Measurements from ENCODE around the gene ARPC1A.

The ARPC1A gene

DNA sequence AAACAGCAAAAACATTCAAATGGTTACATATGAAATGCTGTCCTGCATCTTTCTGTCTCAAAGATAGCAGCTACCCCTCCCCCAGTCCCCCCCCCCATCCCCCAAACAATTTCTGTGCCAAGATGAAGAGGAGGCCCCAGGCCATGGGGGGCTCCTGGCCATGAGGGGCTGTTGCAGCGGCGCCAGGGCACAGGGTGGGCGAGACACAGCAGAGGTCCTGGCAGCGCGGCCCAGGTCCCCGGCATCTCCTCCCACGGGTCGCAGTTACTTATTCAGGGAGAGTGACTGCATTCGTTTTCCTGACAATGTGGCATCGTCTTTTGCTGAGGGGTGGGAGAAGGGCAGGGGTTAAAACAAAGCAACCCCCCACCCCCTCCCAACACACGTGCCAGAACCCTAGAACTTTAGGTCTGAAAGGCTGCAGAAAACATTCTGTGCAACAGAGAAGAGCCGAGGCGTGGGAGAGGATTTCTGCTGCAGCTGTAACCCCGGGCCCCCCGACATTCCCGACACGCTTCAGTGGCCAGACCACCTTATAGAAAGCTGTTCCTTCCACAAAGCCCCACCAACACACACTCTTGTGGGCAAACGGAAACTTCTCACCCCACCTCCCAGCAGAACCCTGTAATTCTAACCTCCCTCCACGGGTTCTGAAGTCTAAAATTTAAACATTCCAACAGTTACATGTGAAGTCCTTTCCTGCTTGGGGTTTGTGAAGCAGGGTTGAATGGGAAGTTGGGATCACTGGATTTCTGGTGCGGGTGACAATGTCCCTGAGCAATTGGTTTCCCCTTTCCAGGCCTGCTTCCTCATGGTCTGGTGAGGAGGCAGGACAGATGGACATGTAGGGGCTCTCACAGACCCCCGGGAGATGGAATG is 71.0 kb downstream of the ARPC1A start:
- H3K27ac ChIP-seq (ENCODE audit: insufficient read depth, low read length, poor library complexity, severe bottlenecking) = no peak overlapping the region
- H3K9me3 ChIP-seq (ENCODE audit: control insufficient read depth, low read length) = no peaks in the 10 kb centered on the region
- no peaks in the 10 kb centered on the region for H3K27me3 ChIP-seq (replicated peaks; ENCODE audit: control insufficient read depth, insufficient read depth, low read length, poor library complexity, severe bottlenecking)
- peaks cover 56% of the 10 kb centered on the region for H3K36me3 ChIP-seq (ENCODE audit: control insufficient read depth, insufficient read depth, low read length)
- no peak overlapping the region for H3K4me3 ChIP-seq (ENCODE audit: insufficient read depth, low read depth, low read length, poor library complexity, severe bottlenecking)
- H3K4me1 ChIP-seq (ENCODE audit: control insufficient read depth, insufficient read depth, low read length, poor library complexity, severe bottlenecking) = peaks cover 17% of the 10 kb centered on the region
- DNase-seq = no peak

DNA sequence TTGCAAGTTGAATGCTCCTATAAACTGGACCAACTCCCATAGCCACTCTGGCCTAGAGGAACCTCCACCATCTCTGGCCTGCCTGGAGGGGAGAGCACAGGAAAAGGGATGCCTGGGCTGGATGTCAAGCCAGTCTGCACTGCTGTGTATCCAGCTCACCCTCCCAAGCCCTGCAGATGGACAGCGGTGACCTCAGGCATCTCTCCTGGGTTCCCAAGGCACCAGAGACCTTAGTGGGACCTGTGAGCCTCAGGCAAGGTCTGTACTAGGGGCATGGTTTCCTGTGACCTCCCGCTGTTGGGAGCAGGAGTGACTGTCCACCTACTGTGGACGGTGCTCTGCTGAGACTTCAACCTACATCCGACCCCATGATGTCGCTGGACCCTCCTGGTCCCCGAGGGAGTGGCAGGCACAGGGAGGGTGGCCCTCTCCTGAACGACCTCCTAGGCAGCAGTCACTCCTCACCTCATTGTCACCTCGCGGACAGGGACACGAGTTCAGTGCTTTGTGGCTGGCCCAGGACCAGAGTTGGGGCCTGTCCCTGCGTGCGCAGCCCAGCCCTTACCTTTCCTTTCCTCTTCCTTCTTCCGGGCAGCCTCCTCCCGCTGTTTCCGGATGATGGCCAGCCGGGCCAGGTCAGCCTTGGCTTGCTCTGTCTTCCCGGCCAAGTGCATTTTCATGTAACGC is 71.7 kb downstream of the ARPC1A start:
- no peak for DNase-seq
- Histone ChIP-seq H3K4me3 (ENCODE audit: insufficient read depth, low read depth, low read length, poor library complexity, severe bottlenecking) (no peak overlapping the region), H3K27ac (ENCODE audit: insufficient read depth, low read length, poor library complexity, severe bottlenecking) (no peak overlapping the region), H3K9me3 (ENCODE audit: control insufficient read depth, low read length) (no peaks in the 10 kb centered on the region), H3K36me3 (ENCODE audit: control insufficient read depth, insufficient read depth, low read length) (peaks cover 59% of the 10 kb centered on the region), H3K4me1 (ENCODE audit: control insufficient read depth, insufficient read depth, low read length, poor library complexity, severe bottlenecking) (peaks cover 11% of the 10 kb centered on the region), H3K27me3 (replicated peaks; ENCODE audit: control insufficient read depth, insufficient read depth, low read length, poor library complexity, severe bottlenecking) (no peaks in the 10 kb centered on the region)

DNA sequence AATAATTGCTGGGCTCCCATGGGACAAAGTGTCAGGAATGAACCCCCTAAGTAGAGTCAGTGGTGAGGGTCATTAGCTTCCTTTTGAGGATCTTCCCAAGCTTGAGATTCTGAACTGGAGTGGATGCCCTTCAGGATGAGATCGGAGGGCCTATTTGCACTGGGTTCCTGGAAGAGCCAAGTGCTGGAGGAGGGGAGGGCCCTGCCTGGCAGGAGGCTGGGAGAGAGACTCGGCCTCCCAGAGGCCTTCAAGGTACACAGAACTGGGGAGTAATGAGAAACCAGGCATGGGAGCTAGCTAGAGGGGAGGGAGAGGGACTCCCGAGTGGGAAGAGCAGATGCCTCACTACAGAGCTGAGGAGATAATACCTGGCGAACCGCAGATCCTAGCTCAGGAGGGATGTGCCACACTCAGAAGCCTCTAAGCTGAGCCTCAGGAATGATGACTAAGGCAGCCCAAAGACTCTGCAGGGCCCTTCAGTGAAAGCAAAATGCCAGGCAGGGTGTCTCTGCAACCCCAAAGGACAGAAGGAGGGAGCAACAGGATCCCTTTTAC is 73.3 kb downstream of the ARPC1A start:
- H3K4me1 ChIP-seq (ENCODE audit: control insufficient read depth, insufficient read depth, low read length, poor library complexity, severe bottlenecking) = no peaks in the 10 kb centered on the region
- no peaks in the 10 kb centered on the region for H3K9me3 ChIP-seq (ENCODE audit: control insufficient read depth, low read length)
- peak overlapping the region; percentile 4 for H3K27ac ChIP-seq (ENCODE audit: insufficient read depth, low read length, poor library complexity, severe bottlenecking)
- H3K27me3 ChIP-seq (replicated peaks; ENCODE audit: control insufficient read depth, insufficient read depth, low read length, poor library complexity, severe bottlenecking) = no peaks in the 10 kb centered on the region
- H3K4me3 ChIP-seq (ENCODE audit: insufficient read depth, low read depth, low read length, poor library complexity, severe bottlenecking) = no peak overlapping the region
- H3K36me3 ChIP-seq (ENCODE audit: control insufficient read depth, insufficient read depth, low read length) = peaks cover 65% of the 10 kb centered on the region
- no peak for DNase-seq

- Histone ChIP-seq H3K4me1 (ENCODE audit: control insufficient read depth, insufficient read depth, low read length, poor library complexity, severe bottlenecking) (no peaks in the 10 kb centered on the region), H3K9me3 (ENCODE audit: control insufficient read depth, low read length) (no peaks in the 10 kb centered on the region), H3K27me3 (replicated peaks; ENCODE audit: control insufficient read depth, insufficient read depth, low read length, poor library complexity, severe bottlenecking) (no peaks in the 10 kb centered on the region), H3K4me3 (ENCODE audit: insufficient read depth, low read depth, low read length, poor library complexity, severe bottlenecking) (no peak overlapping the region), H3K36me3 (ENCODE audit: control insufficient read depth, insufficient read depth, low read length) (peaks cover 68% of the 10 kb centered on the region), H3K27ac (ENCODE audit: insufficient read depth, low read length, poor library complexity, severe bottlenecking) (peak overlapping the region; percentile 4)
- DNase-seq = no peak
These were observed 73.9 kb downstream of the ARPC1A start for GRCh38 chr7:99399597-99399996.

DNA sequence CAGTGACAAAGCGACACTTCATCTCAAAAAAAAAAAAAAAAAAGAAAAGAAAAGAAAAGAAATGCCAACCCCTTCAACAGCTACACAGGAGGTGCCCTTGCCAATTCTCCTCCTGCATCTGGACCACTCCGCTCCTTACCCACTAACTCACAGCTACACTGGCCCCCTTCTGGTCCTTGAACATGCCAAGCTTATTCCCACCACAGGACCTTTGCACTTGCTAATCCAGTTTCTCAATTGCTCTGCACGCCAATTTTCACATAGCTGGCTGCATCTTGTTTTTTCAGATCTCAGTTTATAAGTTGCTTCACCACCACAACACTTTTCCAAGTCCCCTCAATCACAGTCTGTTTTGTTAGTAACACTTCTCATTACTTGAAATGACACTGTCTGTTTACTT is 77.2 kb downstream of the ARPC1A start:
- peaks cover 44% of the 10 kb centered on the region for H3K36me3 ChIP-seq (ENCODE audit: control insufficient read depth, insufficient read depth, low read length)

DNA sequence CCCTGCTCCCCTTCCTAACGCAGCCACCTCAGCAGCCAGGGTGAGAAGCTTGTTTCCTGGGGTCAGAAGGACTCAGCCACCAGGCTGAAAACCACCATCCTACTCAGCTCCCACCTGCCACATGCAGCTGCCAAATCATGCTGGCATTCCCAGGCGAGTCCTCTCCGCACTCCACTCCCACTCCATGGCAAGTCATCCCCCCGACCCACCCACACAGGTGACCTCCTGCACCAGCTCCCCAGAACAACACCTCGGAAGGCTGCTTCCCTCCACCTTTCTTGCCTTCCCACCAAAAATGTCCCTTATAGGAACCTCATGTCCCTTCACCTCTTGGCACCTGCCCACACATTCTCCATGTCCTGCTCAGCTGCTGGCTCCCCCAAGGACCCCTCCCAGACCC is 78.1 kb downstream of the ARPC1A start:
- H3K36me3 ChIP-seq (ENCODE audit: control insufficient read depth, insufficient read depth, low read length) = peaks cover 42% of the 10 kb centered on the region

More for the DNA sequence above, 77.2 kb downstream of the ARPC1A start:
- Histone ChIP-seq H3K27ac (ENCODE audit: insufficient read depth, low read length, poor library complexity, severe bottlenecking) (no peak overlapping the region), H3K4me1 (ENCODE audit: control insufficient read depth, insufficient read depth, low read length, poor library complexity, severe bottlenecking) (peaks cover 14% of the 10 kb centered on the region), H3K27me3 (replicated peaks; ENCODE audit: control insufficient read depth, insufficient read depth, low read length, poor library complexity, severe bottlenecking) (no peaks in the 10 kb centered on the region), H3K4me3 (ENCODE audit: insufficient read depth, low read depth, low read length, poor library complexity, severe bottlenecking) (no peak overlapping the region), H3K9me3 (ENCODE audit: control insufficient read depth, low read length) (no peaks in the 10 kb centered on the region)
- DNase-seq = no peak

GRCh38 chr7:99404235-99404976 is 78.7 kb downstream of the ARPC1A start:
- H3K4me3 ChIP-seq (ENCODE audit: insufficient read depth, low read depth, low read length, poor library complexity, severe bottlenecking) = no peak overlapping the region
- peaks cover 42% of the 10 kb centered on the region for H3K36me3 ChIP-seq (ENCODE audit: control insufficient read depth, insufficient read depth, low read length)
- H3K27me3 ChIP-seq (replicated peaks; ENCODE audit: control insufficient read depth, insufficient read depth, low read length, poor library complexity, severe bottlenecking) = no peaks in the 10 kb centered on the region
- H3K4me1 ChIP-seq (ENCODE audit: control insufficient read depth, insufficient read depth, low read length, poor library complexity, severe bottlenecking) = peaks cover 16% of the 10 kb centered on the region
- no peak for DNase-seq
- no peak overlapping the region for H3K27ac ChIP-seq (ENCODE audit: insufficient read depth, low read length, poor library complexity, severe bottlenecking)
- H3K9me3 ChIP-seq (ENCODE audit: control insufficient read depth, low read length) = no peaks in the 10 kb centered on the region

More for the DNA sequence above, 78.1 kb downstream of the ARPC1A start:
- Histone ChIP-seq H3K4me1 (ENCODE audit: control insufficient read depth, insufficient read depth, low read length, poor library complexity, severe bottlenecking) (peaks cover 14% of the 10 kb centered on the region), H3K4me3 (ENCODE audit: insufficient read depth, low read depth, low read length, poor library complexity, severe bottlenecking) (no peak overlapping the region), H3K9me3 (ENCODE audit: control insufficient read depth, low read length) (no peaks in the 10 kb centered on the region), H3K27ac (ENCODE audit: insufficient read depth, low read length, poor library complexity, severe bottlenecking) (no peak overlapping the region), H3K27me3 (replicated peaks; ENCODE audit: control insufficient read depth, insufficient read depth, low read length, poor library complexity, severe bottlenecking) (no peaks in the 10 kb centered on the region)
- DNase-seq = no peak

DNA sequence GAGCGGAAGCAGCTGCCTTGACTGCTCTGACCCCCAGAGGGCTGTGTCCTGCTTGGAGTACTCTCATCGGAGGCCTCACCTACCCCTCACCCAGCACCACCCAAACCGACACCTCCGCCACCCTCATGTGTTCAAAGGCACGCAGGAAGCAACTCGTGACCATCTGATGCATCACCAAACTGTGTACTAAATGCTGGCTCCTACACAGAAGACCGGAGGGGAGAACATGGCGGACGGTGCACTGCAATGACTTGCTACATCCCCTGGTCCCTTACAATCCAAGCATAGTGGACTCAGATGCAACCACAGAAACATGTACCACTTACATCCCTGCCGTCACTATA is 79.3 kb downstream of the ARPC1A start:
- Histone ChIP-seq H3K9me3 (ENCODE audit: control insufficient read depth, low read length) (no peaks in the 10 kb centered on the region), H3K4me1 (ENCODE audit: control insufficient read depth, insufficient read depth, low read length, poor library complexity, severe bottlenecking) (peaks cover 21% of the 10 kb centered on the region), H3K27ac (ENCODE audit: insufficient read depth, low read length, poor library complexity, severe bottlenecking) (no peak overlapping the region), H3K4me3 (ENCODE audit: insufficient read depth, low read depth, low read length, poor library complexity, severe bottlenecking) (no peak overlapping the region), H3K27me3 (replicated peaks; ENCODE audit: control insufficient read depth, insufficient read depth, low read length, poor library complexity, severe bottlenecking) (no peaks in the 10 kb centered on the region), H3K36me3 (ENCODE audit: control insufficient read depth, insufficient read depth, low read length) (peaks cover 42% of the 10 kb centered on the region)
- no peak for DNase-seq

GRCh38 chr7:99406557-99406956 is 80.9 kb downstream of the ARPC1A start:
- H3K27ac ChIP-seq (ENCODE audit: insufficient read depth, low read length, poor library complexity, severe bottlenecking) = no peak overlapping the region
- H3K4me3 ChIP-seq (ENCODE audit: insufficient read depth, low read depth, low read length, poor library complexity, severe bottlenecking) = no peak overlapping the region
- no peaks in the 10 kb centered on the region for H3K9me3 ChIP-seq (ENCODE audit: control insufficient read depth, low read length)
- peaks cover 40% of the 10 kb centered on the region for H3K36me3 ChIP-seq (ENCODE audit: control insufficient read depth, insufficient read depth, low read length)
- no peak for DNase-seq
- H3K4me1 ChIP-seq (ENCODE audit: control insufficient read depth, insufficient read depth, low read length, poor library complexity, severe bottlenecking) = peaks cover 25% of the 10 kb centered on the region
- H3K27me3 ChIP-seq (replicated peaks; ENCODE audit: control insufficient read depth, insufficient read depth, low read length, poor library complexity, severe bottlenecking) = no peaks in the 10 kb centered on the region
